COLO668 (cell line): Measurements from ENCODE around the gene OR52D1.
A peak's percentile ranks its signal among the peaks of the same experiment; 100 is the strongest.

ENCODE experiments used
- DNase-seq: peaks from one replicate; lab custom pipeline; 2025; ENCODE audit not compliant: unreplicated experiment; lab: John Stamatoyannopoulos, UW

The OR52D1 gene

DNA sequence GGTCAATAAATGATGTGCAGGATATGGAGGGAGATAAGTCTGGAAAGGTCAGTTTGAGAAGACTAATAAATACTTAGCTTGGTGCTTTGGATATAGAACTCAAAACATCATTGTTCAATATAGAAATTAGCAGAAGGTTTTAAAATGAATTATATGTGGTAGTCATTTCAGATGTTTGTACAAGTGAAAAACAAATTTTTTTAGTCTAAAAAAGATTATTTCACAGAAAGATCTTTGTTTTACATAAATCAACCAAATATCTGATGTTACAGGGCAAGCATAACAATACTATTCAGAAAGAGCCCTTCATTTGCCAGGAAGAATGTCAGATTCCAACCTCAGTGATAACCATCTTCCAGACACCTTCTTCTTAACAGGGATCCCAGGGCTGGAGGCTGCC, at the start of gene OR52D1:
TSS of gene OR52D1 (plus strand) at position 301 of the 400 bp plus-strand sequence. CDS start at position 323, 22 bp downstream.
- no peak for DNase-seq

- no peak for DNase-seq
Observed at GRCh38 chr11:5441414-5441813, 47.1 kb upstream of the OR52D1 start, which contains the start of gene OR51I1. Gene OR51I1 (minus strand): TSS chr11:5441514. CDS start chr11:5441514, 0 bp downstream.

- DNase-seq = no peak
Observed at GRCh38 chr11:5443835-5444393, 44.6 kb upstream of the OR52D1 start.

DNA sequence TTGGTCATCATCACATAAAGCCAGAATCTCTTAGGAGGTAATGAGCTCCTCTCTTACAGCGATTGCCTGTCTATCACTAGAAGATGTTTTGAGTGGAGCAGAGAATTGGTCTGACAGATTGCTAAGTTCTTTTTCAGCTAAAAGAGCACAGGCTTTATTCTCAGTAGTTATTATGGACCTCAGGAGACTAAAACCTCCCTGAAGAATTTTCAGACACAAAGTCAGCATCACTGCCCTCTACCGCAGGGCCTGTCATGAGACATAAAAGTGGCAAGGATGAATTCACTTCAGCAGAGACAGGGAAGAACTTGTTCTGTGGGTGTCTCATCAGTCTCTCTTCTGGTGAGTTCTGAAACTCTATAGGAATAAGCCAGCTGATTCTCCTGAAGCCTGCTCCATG, 39.5 kb upstream of the OR52D1 start, which contains the start of gene OR51I2:
TSS of gene OR51I2 (plus strand) at position 301 of the 400 bp plus-strand sequence. CDS start 4,166 bp downstream, outside the sequence.
- DNase-seq = no peak

GRCh38 chr11:5449432-5449831, 39.1 kb upstream of the OR52D1 start:
- DNase-seq = no peak

DNA sequence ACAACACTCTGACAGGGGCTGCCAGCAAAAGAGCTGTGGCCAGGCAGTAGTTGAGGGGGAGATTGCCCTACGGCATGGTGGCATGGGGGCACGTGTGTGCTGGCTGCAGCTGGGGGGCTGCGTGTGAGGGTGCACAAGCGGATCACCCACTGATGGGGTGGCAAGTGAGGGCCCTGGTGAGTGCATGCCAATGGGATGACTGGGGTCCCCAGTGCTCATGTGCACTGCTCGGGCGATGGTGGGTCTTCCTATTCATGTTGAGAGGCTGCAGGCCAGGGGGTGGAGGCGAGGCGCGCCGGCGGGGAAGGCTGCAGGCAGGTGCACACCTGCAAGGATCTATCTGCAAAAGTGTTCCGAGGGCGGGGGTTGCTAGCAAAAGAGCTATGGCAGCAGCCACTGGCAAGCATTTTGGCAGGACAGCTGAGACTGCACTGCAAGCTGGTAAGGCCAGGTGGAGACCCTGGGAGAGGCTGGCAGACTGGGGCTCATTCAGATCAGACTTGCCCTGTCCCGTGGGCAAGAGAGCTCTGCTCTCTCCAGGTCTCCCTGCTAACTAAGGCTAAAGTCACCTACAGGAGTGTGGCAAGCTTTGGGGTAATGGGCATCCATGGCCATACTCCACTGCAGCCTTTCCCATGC, 27.4 kb upstream of the OR52D1 start:
- DNase-seq = no peak

GRCh38 chr11:5467527-5467926, 21.0 kb upstream of the OR52D1 start:
- DNase-seq = no peak

DNA sequence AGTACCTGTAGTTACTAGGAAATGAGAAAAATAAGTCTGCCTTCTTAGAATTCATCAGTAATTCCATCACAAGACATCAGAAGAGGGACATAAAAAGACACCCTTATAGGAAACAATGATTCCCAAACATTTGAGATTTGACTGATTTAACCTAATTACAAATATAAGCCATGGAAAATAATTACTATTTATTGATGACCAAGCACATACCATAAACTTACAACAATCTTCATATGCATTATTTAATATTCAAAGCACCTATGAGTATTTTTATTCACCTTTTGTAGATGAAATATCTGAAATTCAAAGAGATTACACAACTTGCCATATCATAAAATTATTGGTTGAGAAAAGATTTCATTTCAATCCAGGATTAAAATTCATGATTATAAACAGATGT, 14.6 kb upstream of the OR52D1 start:
- DNase-seq = no peak

DNA sequence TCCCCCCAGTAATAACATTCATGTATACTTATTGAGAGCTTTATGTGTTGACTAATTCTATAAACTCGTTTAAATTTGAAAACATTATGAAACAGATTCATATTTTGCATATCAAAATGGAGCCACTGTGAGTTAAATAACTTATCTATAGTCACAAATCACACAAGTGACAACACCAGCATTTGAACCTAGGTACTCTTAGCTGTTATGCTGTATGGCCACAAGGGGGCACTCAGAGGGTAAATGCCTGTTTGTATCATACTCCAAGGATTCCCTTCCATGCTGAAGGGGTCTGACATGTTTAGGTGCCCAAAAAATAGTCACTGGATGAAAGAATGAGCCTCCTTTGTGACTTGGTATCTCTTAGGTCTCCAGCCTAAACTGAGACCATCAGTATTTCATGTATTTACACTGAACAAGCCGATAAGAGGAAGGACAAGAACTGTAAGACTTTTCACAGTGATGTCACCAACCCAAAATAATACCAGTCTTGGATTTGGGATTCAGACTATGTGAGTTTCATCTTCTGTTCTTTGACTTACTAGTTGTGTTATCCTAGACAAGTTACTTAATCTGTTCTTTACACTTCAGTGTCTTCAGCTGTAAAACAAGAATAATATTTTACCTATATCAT, 12.2 kb upstream of the OR52D1 start:
- peak; percentile 5 for DNase-seq

DNA sequence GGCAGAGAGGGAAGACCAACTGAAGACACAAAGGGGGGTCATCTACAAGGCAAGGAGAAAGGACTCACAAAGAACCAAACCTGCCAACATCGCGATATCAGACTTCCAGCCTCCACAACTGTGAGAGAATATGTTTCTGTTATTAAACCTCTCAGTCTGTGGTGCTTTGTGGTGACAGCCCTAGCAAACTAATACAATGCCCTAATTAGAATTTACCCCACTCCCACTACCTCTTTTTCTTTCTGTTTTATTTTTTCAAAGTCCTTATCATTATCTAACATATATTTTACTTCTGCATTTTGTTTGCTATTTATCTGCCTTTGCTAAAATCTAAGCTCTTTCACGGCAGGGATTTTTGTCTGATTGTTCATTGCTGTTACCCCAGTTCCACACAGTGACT, 2.5 kb upstream of the OR52D1 start:
- no peak for DNase-seq

GRCh38 chr11:5486421-5486820, 2.1 kb upstream of the OR52D1 start:
- no peak for DNase-seq

DNA sequence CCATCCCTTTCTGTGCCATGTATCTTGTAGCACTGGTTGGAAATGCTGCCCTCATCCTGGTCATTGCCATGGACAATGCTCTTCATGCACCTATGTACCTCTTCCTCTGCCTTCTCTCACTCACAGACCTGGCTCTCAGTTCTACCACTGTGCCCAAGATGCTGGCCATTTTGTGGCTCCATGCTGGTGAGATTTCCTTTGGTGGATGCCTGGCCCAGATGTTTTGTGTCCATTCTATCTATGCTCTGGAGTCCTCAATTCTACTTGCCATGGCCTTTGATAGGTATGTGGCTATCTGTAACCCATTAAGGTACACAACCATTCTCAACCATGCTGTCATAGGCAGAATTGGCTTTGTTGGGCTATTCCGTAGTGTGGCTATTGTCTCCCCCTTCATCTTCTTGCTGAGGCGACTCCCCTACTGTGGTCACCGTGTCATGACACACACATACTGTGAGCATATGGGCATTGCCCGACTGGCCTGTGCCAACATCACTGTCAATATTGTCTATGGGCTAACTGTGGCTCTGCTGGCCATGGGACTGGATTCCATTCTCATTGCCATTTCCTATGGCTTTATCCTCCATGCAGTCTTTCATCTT, 414 bp downstream of the OR52D1 start:
- no peak for DNase-seq

DNA sequence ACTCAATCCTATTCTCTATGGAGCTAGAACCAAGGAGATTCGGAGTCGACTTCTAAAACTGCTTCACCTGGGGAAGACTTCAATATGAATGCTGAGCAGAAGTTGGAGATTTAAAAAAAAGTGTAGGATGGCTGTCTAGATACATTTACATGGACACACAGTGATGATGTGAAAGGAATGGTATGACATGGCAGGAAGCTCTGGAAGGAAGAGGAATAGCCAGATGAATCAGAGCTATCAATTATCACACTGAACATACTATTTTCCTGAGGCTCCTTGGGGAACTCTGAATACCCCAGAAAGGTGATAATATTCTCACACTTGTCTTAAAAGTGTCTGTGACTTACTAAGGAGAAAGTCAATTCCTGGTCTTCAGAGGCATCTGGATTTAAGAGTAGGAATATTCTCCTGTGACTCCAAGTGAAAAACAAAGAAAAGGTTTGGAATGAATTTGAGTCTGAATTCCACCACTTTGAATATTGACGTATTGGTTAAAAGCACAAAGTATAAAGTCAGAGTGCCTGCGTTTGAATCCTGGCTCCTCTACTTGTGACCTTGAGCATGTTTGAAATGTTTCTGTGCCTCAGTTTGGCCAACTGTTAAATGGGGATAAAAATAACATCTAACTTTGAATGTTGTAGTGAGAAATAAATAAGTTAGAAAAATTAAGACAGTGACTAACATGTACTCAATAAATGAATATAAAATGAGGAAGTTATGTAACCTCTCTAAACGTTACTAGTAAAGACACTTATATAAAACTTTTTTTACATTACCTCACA, 1.3 kb downstream of the OR52D1 start:
- DNase-seq = no peak

DNA sequence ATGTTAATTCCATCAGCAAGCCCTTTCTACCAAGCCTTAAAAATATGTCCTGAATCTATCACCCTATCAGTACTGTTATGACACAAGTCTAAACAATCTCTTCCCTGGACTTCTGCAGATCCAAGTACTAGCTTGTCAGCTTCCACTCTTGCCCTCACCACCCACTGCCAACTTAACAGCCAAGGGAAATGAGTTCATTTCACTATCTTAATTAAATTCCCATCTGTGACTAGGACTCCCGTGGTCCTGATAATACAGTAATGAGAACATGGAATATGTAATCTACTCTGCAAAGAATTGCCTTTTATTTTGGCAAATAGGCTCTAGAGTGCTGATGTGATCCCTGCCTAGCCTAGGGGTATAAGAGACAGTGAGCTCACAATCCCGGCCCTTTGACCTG, 11.2 kb downstream of the OR52D1 start:
- no peak for DNase-seq

GRCh38 chr11:5500393-5500801, 11.9 kb downstream of the OR52D1 start:
- DNase-seq = no peak

DNA sequence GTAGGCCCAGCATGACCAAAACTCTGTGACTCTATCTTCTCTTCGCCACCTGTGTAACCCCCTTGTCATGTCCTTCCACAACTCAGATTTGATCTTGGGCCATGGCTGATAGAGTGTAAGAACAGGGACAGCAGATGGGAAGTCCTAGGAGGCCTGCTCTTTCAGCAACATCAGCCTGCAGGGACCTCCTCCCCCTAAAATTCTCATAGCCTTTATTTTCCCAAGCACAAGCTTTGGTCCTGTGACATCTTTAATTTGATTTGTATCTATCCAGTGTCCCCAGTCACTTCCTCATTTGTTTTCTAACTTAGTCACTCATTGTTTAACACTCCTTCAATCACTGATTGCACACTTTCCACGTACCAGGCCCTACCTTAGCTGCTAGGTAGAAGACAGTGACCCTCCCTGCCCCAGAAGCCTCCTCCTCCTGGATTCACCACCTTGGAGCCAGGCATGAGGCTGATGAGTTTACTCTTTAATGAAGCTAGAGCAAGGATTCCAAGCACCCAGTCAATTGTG, 16.0 kb downstream of the OR52D1 start:
- no peak for DNase-seq

DNA sequence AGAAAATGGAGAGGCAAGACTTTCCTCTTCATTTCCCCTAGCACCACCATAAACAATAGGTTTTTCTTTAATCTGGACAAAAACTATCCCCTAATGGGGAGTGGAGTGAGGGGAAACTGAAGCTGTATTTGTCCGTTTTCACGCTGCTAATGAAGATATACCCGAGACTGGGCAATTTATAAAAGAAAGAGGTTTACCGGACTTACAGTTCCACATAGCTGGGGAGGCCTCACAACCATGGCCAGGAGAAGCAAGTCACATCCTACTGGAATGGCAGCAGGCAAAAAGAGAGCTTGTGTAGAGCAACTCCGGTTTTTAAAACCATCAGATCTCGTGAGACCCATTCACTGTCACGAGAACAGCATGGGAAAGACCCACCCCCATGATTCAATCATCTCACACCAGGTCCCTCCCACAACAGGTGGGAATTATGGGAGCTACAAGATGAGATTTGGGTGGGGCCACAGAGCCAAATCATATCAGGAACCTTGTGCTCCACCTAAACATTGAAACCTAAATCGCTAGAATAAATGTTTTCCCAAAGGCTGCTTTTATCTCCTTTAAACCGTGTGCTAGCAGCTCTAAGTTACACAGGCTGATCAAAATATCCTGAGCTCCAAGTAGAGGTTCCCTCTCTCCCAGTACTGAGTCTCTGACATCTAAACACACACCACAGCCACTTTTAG, 17.0 kb downstream of the OR52D1 start:
- no peak for DNase-seq

DNA sequence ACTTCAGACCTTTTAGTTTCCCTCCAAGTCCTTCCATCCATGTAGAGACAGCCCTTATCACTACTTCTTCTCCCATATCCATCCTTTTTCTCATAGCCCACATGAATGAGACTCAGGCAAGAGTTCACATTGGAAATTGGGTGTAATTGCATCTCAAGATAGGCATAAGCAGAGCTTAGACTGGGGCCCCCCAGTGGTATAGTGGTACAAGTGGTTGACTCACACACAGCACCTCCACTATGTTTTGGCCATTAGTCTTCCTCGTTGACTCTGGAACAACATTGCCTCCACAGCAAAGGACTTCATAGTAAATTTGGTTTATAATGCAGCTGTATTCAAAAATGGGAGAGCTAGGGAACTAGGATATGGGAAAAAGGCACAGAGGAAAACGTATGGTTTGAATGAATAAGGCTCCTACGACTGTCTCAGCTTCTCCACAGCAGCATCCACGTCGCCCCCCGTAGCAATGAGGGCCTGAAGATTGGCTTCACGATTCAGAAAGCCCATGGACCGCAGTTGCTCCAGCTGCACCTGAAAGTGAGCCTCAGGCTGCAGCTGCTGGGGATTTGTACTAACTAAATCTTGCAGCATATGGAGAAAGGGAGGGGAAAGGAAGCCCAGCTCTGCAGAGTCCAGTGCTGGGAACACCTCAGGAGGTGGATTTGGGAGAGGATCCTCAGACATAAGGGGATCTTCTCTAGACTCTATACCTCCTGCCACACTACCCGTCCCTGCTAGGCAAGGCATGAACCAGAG, 18.9 kb downstream of the OR52D1 start:
- DNase-seq = no peak

DNA sequence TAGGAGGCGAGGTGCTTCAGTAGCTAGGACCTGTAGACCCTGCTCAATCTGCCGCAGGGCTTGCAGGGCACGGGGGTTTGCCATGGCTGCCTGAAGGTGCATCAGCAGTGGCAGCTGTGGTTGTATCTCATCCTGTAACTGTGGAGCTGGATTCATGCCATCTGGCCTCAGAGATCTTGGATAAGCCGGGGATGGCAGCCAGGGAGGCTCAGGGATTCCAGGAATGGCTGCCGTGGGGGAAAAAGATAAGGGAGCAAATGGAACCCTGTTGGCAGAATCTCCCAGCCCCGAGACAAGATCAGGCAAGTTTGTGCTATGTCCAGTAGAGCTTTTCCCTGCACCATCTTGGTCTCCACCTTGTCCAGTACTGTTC, 19.4 kb downstream of the OR52D1 start:
- DNase-seq = no peak

DNA sequence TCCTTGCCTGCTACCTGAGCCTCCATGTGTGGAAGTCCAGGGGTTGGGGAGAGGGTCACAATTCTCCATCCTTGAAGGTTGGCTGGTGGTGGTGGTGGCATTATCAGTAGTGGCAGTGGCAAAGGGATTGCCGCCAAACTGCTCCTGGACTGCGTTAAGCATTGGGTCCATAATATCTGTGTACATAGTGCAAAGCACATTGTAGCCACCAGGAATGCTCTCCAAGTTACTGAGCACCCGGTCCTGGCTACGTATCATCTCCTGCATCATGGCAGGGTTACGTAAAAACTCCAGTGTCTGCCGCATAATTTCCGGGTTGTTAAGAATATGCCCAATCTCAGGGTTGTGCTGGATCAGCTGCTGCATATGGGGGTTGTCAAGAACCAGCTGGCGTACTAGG, 20.1 kb downstream of the OR52D1 start:
- DNase-seq = no peak
